ENCODE data around the gene SCAF4. TPM values are rescaled to one million over a fixed set of nuclear protein-coding genes. Genes with fewer than 3 reads are reported as not detected.

Gene SCAF4
- total and polyA plus RNA-seq, 9 of the 15 experiments (the other 6 are each of a cell fraction or from before 2014, with no cell fraction given): 2.3 to 55.7 (median 17.2) TPM

DNA sequence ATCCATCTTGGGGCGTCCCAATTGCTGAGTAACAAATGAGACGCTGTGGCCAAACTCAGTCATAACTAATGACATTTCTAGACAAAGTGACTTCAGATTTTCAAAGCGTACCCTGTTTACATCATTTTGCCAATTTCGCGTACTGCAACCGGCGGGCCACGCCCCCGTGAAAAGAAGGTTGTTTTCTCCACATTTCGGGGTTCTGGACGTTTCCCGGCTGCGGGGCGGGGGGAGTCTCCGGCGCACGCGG lies 72.7 kb downstream of the SCAF4 start (continued):
- TF ChIP-seq, protein P1, sequence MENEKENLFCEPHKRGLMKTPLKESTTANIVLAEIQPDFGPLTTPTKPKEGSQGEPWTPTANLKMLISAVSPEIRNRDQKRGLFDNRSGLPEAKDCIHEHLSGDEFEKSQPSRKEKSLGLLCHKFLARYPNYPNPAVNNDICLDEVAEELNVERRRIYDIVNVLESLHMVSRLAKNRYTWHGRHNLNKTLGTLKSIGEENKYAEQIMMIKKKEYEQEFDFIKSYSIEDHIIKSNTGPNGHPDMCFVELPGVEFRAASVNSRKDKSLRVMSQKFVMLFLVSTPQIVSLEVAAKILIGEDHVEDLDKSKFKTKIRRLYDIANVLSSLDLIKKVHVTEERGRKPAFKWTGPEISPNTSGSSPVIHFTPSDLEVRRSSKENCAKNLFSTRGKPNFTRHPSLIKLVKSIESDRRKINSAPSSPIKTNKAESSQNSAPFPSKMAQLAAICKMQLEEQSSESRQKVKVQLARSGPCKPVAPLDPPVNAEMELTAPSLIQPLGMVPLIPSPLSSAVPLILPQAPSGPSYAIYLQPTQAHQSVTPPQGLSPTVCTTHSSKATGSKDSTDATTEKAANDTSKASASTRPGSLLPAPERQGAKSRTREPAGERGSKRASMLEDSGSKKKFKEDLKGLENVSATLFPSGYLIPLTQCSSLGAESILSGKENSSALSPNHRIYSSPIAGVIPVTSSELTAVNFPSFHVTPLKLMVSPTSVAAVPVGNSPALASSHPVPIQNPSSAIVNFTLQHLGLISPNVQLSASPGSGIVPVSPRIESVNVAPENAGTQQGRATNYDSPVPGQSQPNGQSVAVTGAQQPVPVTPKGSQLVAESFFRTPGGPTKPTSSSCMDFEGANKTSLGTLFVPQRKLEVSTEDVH (IDR thresholded peaks at IDR 0.05; ENCODE audit: low read depth, partially characterized antibody): peak; percentile 58
- TF ChIP-seq MBD2 (IDR thresholded peaks at IDR 0.05; ENCODE audit: borderline replicate concordance, low read depth): no peak
- TF ChIP-seq, protein P2, sequence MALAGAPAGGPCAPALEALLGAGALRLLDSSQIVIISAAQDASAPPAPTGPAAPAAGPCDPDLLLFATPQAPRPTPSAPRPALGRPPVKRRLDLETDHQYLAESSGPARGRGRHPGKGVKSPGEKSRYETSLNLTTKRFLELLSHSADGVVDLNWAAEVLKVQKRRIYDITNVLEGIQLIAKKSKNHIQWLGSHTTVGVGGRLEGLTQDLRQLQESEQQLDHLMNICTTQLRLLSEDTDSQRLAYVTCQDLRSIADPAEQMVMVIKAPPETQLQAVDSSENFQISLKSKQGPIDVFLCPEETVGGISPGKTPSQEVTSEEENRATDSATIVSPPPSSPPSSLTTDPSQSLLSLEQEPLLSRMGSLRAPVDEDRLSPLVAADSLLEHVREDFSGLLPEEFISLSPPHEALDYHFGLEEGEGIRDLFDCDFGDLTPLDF (CRISPR knock-in tag; IDR thresholded peaks at IDR 0.05): no peak
- no peak for TF ChIP-seq ZNF583 (CRISPR knock-in tag; IDR thresholded peaks at IDR 0.05)
- TF ChIP-seq ZNF444 (CRISPR knock-in tag; IDR thresholded peaks at IDR 0.05): no peak
- TF ChIP-seq ERF (CRISPR knock-in tag; IDR thresholded peaks at IDR 0.05): peak; percentile 19; the same call in 1 of the 2 replicates
- no peak for TF ChIP-seq HIVEP1 (CRISPR knock-in tag; IDR thresholded peaks at IDR 0.05)
- TF ChIP-seq U2AF1 (optimal IDR thresholded peaks at IDR 0.05; ENCODE audit: low read depth, low read length): no peak
- TF ChIP-seq, protein P3, sequence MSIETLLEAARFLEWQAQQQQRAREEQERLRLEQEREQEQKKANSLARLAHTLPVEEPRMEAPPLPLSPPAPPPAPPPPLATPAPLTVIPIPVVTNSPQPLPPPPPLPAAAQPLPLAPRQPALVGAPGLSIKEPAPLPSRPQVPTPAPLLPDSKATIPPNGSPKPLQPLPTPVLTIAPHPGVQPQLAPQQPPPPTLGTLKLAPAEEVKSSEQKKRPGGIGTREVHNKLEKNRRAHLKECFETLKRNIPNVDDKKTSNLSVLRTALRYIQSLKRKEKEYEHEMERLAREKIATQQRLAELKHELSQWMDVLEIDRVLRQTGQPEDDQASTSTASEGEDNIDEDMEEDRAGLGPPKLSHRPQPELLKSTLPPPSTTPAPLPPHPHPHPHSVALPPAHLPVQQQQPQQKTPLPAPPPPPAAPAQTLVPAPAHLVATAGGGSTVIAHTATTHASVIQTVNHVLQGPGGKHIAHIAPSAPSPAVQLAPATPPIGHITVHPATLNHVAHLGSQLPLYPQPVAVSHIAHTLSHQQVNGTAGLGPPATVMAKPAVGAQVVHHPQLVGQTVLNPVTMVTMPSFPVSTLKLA (conservative IDR thresholded peaks at IDR 0.05): peak; percentile 97 to 98
- no peak for TF ChIP-seq ZNF766 (CRISPR knock-in tag; conservative IDR thresholded peaks at IDR 0.05)
- TF ChIP-seq, protein P4, sequence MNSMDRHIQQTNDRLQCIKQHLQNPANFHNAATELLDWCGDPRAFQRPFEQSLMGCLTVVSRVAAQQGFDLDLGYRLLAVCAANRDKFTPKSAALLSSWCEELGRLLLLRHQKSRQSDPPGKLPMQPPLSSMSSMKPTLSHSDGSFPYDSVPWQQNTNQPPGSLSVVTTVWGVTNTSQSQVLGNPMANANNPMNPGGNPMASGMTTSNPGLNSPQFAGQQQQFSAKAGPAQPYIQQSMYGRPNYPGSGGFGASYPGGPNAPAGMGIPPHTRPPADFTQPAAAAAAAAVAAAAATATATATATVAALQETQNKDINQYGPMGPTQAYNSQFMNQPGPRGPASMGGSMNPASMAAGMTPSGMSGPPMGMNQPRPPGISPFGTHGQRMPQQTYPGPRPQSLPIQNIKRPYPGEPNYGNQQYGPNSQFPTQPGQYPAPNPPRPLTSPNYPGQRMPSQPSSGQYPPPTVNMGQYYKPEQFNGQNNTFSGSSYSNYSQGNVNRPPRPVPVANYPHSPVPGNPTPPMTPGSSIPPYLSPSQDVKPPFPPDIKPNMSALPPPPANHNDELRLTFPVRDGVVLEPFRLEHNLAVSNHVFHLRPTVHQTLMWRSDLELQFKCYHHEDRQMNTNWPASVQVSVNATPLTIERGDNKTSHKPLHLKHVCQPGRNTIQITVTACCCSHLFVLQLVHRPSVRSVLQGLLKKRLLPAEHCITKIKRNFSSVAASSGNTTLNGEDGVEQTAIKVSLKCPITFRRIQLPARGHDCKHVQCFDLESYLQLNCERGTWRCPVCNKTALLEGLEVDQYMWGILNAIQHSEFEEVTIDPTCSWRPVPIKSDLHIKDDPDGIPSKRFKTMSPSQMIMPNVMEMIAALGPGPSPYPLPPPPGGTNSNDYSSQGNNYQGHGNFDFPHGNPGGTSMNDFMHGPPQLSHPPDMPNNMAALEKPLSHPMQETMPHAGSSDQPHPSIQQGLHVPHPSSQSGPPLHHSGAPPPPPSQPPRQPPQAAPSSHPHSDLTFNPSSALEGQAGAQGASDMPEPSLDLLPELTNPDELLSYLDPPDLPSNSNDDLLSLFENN (IDR thresholded peaks at IDR 0.05; ENCODE audit: low read depth in 2 of 2, low read length in 2 of 2): no peak
- no peak for TF ChIP-seq ZNF263 (CRISPR knock-in tag; IDR thresholded peaks at IDR 0.05; ENCODE audit: borderline replicate concordance)
- TF ChIP-seq MXI1 (IDR thresholded peaks at IDR 0.05; ENCODE audit: low read depth, low read length): no peak
- TF ChIP-seq BRD4 (IDR thresholded peaks at IDR 0.05): 0 out of 2 replicates have a peak, but pooled peaks have one; percentile 33
- no peak for TF ChIP-seq POLR2AphosphoS5 (IDR thresholded peaks at IDR 0.05; ENCODE audit: control insufficient read depth, insufficient read depth, low read depth, low read length)
- no peak for TF ChIP-seq CHD2 (IDR thresholded peaks at IDR 0.05; ENCODE audit: low read depth, low read length)

Measured in K562 (cell line).